AG04450 (cell line): Measurements from ENCODE around the gene TRPM1. TPM values are rescaled to one million over a fixed set of nuclear protein-coding genes. Genes with fewer than 3 reads are reported as not detected.

ENCODE experiments used
- CTCF ChIA-PET: fragments of 300-600, 350-600 bp; formaldehyde crosslinking; extraction: SDS; loops from one replicate; lab custom pipeline; 2022; ENCODE audit warnings: antibody characterized with exemption, inconsistent platforms; lab: Charles Lee
- POLR2A ChIA-PET: fragments of 350-600 bp; formaldehyde crosslinking; extraction: SDS; loops from one replicate; lab custom pipeline; 2021; ENCODE audit warnings: antibody characterized with exemption, inconsistent platforms; lab: Yijun Ruan, JAX
- DNase-seq: peaks from one replicate; pipeline ENCODE4 v3.0.0-alpha.2; 2011; ENCODE audit warnings: low read depth, low spot score
- H3K27ac ChIP-seq: one replicate; pipeline ENCODE4 v1.5.1; 2012; ENCODE audit warnings: low read depth, low read length, control low read depth
- H3K27me3 ChIP-seq: one replicate; pipeline ENCODE4 v1.6.0; 2012; ENCODE audit warnings: low read length; ENCODE audit not compliant: control insufficient read depth, insufficient read depth
- H3K4me3 ChIP-seq: 2 replicates; pipeline ENCODE4 v1.5.1; 2011; ENCODE audit warnings: mild to moderate bottlenecking, low read depth, low read length, control low read depth
- H3K9me3 ChIP-seq: 2 replicates; pipeline ENCODE4 v1.5.1; 2012; ENCODE audit warnings: low read length; ENCODE audit not compliant: control insufficient read depth, insufficient read depth
- CTCF ChIP-seq: IDR thresholded peaks from 2 replicates; pipeline ENCODE4 v1.5.1; 2011; ENCODE audit warnings: low read depth, low read length, control low read depth, inconsistent platforms
- polyA plus RNA-seq: library from polyadenylated mRNA; depleted of rRNA; stranded (reverse); fragments of >200 nt; gene quantifications from 2 replicates; pipeline ENCODE4 v1.2.3, GENCODE V29; 2011

The TRPM1 gene
- polyA plus RNA-seq, 1 experiment = not detected

DNA sequence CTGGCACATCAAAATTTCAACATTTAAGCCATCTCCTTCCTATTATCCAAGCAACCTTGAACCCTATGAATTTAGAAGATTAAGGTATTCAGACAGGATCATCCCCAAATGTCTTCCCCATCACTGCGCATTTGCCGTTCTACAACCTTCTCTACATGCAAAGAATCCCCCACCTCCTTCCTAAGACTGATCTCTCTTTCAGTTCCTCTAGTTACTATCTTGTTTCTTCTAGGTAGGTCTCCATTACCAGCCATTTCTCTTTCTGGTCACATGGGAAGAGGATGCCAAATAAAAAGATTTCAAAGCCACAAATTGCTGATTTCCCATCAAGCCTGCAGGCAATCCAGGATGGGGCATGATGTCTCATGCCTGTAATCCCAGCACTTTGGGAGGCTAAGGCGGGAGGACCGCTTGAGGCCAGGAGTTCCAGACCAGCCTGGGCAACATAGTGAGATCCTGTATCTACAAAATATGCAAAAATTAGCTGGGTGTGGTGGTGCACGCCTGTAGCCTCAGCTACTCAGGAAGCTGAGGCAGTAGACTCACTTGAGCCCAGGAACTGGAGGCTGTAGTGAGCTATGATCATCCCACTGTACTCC lies 80.4 kb downstream of the TRPM1 start:
- POLR2A ChIA-PET = no interaction called here
- Histone ChIP-seq H3K4me3 (no peak overlapping the region), H3K27me3 (no peaks in the 10 kb centered on the region), H3K27ac (no peak overlapping the region), H3K9me3 (peaks cover 7% of the 10 kb centered on the region; the same call in 1 of the 2 replicates)
- no peak for DNase-seq
- CTCF ChIA-PET = interaction anchor here (0.7 kb wide), 1 partner anchor 85 kb away, joined by 3 read pairs; no protein-coding TSS in a partner anchor
- TF ChIP-seq CTCF = no peak

DNA sequence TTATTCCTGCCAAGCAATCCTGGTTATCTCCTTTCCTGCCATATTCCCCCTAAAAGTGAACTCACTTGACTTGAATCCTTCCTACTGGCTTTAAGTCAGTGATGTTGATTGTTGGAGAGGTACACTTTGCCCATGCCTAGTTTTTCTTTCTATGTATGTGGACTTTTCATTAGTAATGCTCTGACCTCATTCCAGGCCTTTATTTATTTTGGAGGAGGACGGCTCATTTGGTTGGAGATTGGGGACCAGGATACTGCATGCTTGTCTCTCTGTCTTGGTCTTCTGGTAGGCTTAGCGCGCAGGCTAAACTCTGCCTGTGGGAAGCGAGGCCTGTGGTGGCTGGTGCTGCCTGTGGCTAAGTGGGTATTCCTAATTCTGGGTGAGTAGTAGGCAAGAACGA lies 81.0 kb downstream of the TRPM1 start:
- DNase-seq = no peak
- Histone ChIP-seq H3K4me3 (no peak overlapping the region), H3K27ac (no peak overlapping the region), H3K27me3 (no peaks in the 10 kb centered on the region), H3K9me3 (peaks cover 2% of the 10 kb centered on the region; the same call in 1 of the 2 replicates)
- ChIA-PET POLR2A (no interaction called here), CTCF (no interaction called here)
- TF ChIP-seq CTCF = no peak

GRCh38 chr15:31019986-31020385 lies 81.5 kb downstream of the TRPM1 start:
- CTCF ChIA-PET = no interaction called here
- POLR2A ChIA-PET = no interaction called here
- Histone ChIP-seq H3K27me3 (no peaks in the 10 kb centered on the region), H3K27ac (no peak overlapping the region), H3K4me3 (no peak overlapping the region), H3K9me3 (no peaks in the 10 kb centered on the region)
- TF ChIP-seq CTCF = no peak
- no peak for DNase-seq

DNA sequence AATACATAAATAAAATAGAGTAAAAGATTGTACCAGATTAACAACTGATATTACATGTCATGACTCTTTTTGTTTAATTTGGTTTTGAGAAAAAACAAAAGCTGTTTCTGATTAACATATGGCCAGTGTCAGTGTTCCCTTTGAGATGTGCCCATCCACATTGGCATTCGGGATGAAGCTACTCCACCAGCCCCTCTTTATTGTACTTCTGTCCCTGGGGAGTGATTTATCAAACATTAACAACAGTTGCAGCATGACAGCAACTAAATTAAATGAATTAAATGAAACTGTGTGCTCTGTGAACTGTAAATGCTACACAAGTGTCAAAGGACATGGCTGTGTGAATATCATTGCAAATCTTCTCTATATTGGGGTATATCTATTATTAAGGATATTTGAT lies 84.2 kb downstream of the TRPM1 start:
- POLR2A ChIA-PET = no interaction called here
- no peak for TF ChIP-seq CTCF
- Histone ChIP-seq H3K9me3 (peaks cover 4% of the 10 kb centered on the region), H3K27ac (no peak overlapping the region), H3K4me3 (no peak overlapping the region), H3K27me3 (no peaks in the 10 kb centered on the region)
- CTCF ChIA-PET = no interaction called here
- DNase-seq = no peak

- POLR2A ChIA-PET = no interaction called here
- H3K27ac ChIP-seq = no peak overlapping the region
- no peak for DNase-seq
- peaks cover 4% of the 10 kb centered on the region for H3K9me3 ChIP-seq
- TF ChIP-seq CTCF = no peak
- CTCF ChIA-PET = no interaction called here
- no peak overlapping the region for H3K4me3 ChIP-seq
- no peaks in the 10 kb centered on the region for H3K27me3 ChIP-seq
These were observed 85.0 kb downstream of the TRPM1 start for GRCh38 chr15:31016446-31016915.
